HEK293 (cell line): ENCODE data around the gene NHSL2.

ENCODE experiments used
- ATF2 ChIP-seq: fragments of 450-650 bp; formaldehyde crosslinking; IDR thresholded peaks from 2 replicates; pipeline ENCODE4 v1.5.1; 2016; ENCODE audit warnings: missing biosample characterization, missing genetic modification characterization, low read depth
- HOXD13 ChIP-seq: sonication (generic); formaldehyde crosslinking; IDR thresholded peaks from 2 replicates; pipeline ENCODE4 v1.8.0; 2022; ENCODE audit warnings: missing genetic modification reagents, borderline replicate concordance
- PATZ1 ChIP-seq: fragments of 450-650 bp; formaldehyde crosslinking; IDR thresholded peaks from 2 replicates; pipeline ENCODE4 v1.5.1; 2016; ENCODE audit warnings: missing biosample characterization, missing genetic modification characterization
- REPIN1 ChIP-seq: fragments of 450-650 bp; formaldehyde crosslinking; IDR thresholded peaks from 2 replicates; pipeline ENCODE4 v1.5.1; 2017; ENCODE audit warnings: missing biosample characterization, missing genetic modification characterization, low read depth
- ZEB2 ChIP-seq: fragments of 450-650 bp; formaldehyde crosslinking; IDR thresholded peaks from 2 replicates; pipeline ENCODE4 v1.5.1; 2016; ENCODE audit warnings: missing biosample characterization, missing genetic modification characterization
- ZNF114 ChIP-seq: fragments of 450-650 bp; formaldehyde crosslinking; IDR thresholded peaks from 2 replicates; pipeline ENCODE4 v1.5.0; 2017; ENCODE audit warnings: missing biosample characterization, missing genetic modification characterization
- ZNF274 ChIP-seq, 2 experiments: fragments of 200-500 bp in 1 of 2; fragments of 450-650 bp in 1 of 2; sonication (Bioruptor generic) in 1 of 2; formaldehyde crosslinking in 1 of 2; IDR thresholded peaks; 2 replicates each; pipeline versions ENCODE4 v1.5.1 to v1.6.1; 2014 to 2016; ENCODE audit warnings: borderline replicate concordance in 1 of 2, inconsistent platforms in 1 of 2, low read length in 1 of 2, missing biosample characterization in 1 of 2, missing genetic modification characterization in 1 of 2
- ZNF394 ChIP-seq: fragments of 450-650 bp; formaldehyde crosslinking; IDR thresholded peaks from 2 replicates; pipeline ENCODE4 v1.5.1; 2016; ENCODE audit warnings: missing biosample characterization, missing genetic modification characterization, mild to moderate bottlenecking, moderate library complexity, borderline replicate concordance
- ZNF416 ChIP-seq: fragments of 450-650 bp; formaldehyde crosslinking; IDR thresholded peaks from 2 replicates; pipeline ENCODE4 v1.5.1; 2016; ENCODE audit warnings: missing biosample characterization, missing genetic modification characterization
- ZNF670 ChIP-seq: fragments of 450-650 bp; formaldehyde crosslinking; IDR thresholded peaks from 2 replicates; pipeline ENCODE4 v1.5.1; 2016; ENCODE audit warnings: missing biosample characterization, missing genetic modification characterization, low read depth
- TF ChIP-seq, protein P1 (sequence below): fragments of 450-650 bp; formaldehyde crosslinking; IDR thresholded peaks from 2 replicates; pipeline ENCODE4 v1.5.1; 2016; ENCODE audit warnings: missing biosample characterization, missing genetic modification characterization
- TF ChIP-seq, protein P2 (sequence below): fragments of 450-650 bp; formaldehyde crosslinking; IDR thresholded peaks from 2 replicates; pipeline ENCODE4 v1.5.1; 2016; ENCODE audit warnings: missing biosample characterization, missing genetic modification characterization

DNA sequence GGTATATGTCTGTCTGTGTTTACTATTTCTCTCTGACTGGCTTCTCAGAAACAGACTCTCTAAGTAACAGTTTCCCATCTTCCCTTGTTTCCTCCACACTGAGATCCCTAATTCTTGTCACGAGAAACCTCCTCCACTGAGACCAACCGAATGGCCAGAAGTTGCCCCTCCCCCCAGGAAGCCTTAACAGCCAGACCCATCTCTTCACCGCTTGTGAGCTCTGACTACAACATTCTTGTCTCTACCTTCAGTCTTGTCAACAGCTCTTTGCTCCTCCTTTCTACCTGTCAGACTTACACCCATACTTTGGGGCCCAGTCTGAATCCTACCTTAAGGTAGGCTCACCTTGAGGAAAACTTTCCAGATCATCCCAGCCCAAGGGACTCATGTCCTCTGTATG lies 90.8 kb downstream of the NHSL2 start:
- TF ChIP-seq REPIN1 (tag by site-specific recombination) (no peak), ATF2 (tag by site-specific recombination) (no peak), ZNF416 (tag by site-specific recombination) (no peak), HOXD13 (CRISPR knock-in tag) (no peak), ZEB2 (tag by site-specific recombination) (no peak), ZNF274 (IDR thresholded peaks at IDR 0.05; ENCODE audit: low read length) (no peak), ZNF274 (tag by site-specific recombination; IDR thresholded peaks at IDR 0.05; ENCODE audit: borderline replicate concordance) (no peak), ZNF394 (no peak), PATZ1 (no peak), ZNF670 (no peak), ZNF114 (tag by site-specific recombination) (no peak)
- TF ChIP-seq, protein P1, sequence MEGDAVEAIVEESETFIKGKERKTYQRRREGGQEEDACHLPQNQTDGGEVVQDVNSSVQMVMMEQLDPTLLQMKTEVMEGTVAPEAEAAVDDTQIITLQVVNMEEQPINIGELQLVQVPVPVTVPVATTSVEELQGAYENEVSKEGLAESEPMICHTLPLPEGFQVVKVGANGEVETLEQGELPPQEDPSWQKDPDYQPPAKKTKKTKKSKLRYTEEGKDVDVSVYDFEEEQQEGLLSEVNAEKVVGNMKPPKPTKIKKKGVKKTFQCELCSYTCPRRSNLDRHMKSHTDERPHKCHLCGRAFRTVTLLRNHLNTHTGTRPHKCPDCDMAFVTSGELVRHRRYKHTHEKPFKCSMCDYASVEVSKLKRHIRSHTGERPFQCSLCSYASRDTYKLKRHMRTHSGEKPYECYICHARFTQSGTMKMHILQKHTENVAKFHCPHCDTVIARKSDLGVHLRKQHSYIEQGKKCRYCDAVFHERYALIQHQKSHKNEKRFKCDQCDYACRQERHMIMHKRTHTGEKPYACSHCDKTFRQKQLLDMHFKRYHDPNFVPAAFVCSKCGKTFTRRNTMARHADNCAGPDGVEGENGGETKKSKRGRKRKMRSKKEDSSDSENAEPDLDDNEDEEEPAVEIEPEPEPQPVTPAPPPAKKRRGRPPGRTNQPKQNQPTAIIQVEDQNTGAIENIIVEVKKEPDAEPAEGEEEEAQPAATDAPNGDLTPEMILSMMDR (tag by site-specific recombination), result no peak
- TF ChIP-seq, protein P2, sequence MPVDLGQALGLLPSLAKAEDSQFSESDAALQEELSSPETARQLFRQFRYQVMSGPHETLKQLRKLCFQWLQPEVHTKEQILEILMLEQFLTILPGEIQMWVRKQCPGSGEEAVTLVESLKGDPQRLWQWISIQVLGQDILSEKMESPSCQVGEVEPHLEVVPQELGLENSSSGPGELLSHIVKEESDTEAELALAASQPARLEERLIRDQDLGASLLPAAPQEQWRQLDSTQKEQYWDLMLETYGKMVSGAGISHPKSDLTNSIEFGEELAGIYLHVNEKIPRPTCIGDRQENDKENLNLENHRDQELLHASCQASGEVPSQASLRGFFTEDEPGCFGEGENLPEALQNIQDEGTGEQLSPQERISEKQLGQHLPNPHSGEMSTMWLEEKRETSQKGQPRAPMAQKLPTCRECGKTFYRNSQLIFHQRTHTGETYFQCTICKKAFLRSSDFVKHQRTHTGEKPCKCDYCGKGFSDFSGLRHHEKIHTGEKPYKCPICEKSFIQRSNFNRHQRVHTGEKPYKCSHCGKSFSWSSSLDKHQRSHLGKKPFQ (tag by site-specific recombination), result no peak
